Activated CD4-positive, alpha-beta T cell treated with anti-CD3 and anti-CD28 coated beads for 48 hours (primary cell): Measurements from ENCODE around the gene ALB.
"Not testable (repeated sequence)": the region's sequence is repeated elsewhere in the genome, so short reads cannot be mapped to it uniquely, and the experiment has no call there.

Experiments used
- DNase-seq: peaks from one replicate; pipeline ENCODE4 v3.0.0-alpha.2; 2020

Gene ALB

DNA sequence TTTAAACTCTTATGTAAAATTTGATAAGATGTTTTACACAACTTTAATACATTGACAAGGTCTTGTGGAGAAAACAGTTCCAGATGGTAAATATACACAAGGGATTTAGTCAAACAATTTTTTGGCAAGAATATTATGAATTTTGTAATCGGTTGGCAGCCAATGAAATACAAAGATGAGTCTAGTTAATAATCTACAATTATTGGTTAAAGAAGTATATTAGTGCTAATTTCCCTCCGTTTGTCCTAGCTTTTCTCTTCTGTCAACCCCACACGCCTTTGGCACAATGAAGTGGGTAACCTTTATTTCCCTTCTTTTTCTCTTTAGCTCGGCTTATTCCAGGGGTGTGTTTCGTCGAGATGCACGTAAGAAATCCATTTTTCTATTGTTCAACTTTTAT is at the start of gene ALB:
TSS of gene ALB (plus strand) at position 246 of the 400 bp plus-strand sequence. CDS start at position 287, 41 bp downstream.
- no peak for DNase-seq

- not testable (repeated sequence) for DNase-seq
Measured at GRCh38 chr4:73357174-73357573, 46.9 kb upstream of the ALB start.

- not testable (repeated sequence) for DNase-seq
Measured at GRCh38 chr4:73369506-73370199, 34.4 kb upstream of the ALB start.

- no peak for DNase-seq
Measured at GRCh38 chr4:73375328-73375741, 28.8 kb upstream of the ALB start.

DNA sequence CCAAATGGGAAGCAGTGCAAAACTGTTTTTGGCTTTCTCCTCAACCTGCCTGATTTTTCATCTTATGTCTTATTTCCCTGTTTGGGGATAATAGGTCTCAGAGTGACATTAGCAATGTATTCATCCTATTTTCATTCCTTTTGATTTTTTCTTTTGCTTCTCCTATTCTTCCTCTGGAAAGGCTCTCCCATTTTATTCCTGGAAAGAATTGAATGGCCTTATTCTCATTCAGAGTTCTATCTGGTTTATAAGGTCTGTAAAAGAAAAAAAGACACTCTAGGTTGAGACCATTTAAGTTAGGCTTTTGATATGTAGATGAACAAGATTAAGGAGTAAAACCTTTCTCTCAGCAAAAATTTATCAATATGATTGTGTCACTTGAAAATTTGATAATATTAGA is 27.8 kb upstream of the ALB start:
- DNase-seq = no peak

DNA sequence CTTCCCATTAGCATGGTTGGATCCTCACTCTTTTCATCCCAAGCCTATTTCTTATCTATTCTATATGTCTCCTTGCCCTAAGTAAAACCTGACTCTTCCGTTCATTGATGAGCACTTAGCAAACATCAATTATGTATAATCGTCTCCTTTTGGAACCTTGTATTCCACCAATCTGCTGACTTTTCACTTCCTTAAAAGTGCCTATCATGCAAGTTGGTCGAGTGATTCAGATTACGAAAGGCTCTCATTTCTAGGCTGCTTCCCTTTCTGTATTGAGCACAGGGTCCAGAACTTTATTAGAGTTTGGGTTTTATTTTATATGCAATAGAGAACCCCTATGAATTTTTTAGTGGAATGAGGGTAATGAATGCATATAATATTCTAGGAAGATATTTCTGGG is 27.1 kb upstream of the ALB start:
- DNase-seq = no peak

- DNase-seq = no peak
Measured at GRCh38 chr4:73378887-73379286, 25.2 kb upstream of the ALB start.

- DNase-seq = no peak
Measured at GRCh38 chr4:73379946-73380345, 24.1 kb upstream of the ALB start.

DNA sequence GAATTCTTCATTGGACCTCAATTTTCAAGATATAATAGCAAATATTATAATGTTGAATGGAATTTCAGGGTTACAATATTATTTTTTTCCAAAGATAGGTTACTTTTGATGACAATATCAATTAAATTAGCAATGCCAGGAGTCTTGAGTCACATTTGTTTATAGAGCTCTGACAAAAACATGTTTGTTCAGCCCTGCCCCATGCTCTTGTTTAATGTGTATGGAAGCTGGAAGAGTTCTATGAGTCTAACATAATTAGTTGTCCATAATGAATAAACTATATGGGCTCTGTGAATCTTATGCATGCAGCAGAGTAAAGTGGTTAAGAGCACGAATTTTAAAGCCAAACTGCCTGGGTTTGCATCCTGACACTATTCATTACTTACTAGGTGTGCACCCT is 22.9 kb upstream of the ALB start:
- DNase-seq = no peak

DNA sequence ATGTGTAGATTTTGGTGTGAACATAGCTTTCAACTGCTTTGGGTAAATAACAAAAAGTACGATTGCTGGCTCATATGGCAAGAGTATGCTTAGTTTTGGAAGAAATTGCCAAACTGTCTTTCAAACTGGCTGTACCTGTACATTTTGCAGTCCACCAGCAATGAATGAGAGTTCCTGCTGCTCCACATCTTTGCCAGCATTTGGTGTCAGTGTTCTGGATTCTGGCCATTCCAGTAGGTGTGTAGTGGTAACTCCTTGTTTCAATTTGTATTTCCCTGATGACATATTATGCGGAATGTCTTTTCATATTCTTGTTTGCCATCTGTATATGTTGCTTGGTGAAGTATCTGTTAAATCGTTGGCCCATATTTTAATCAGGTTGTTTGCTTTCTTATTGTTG is 20.6 kb upstream of the ALB start:
- DNase-seq = no peak

- DNase-seq = no peak
Measured at GRCh38 chr4:73387552-73387951, 16.5 kb upstream of the ALB start.

- no peak for DNase-seq
Measured at GRCh38 chr4:73388887-73389286, 15.2 kb upstream of the ALB start.

GRCh38 chr4:73389663-73390062 is 14.4 kb upstream of the ALB start:
- not testable (repeated sequence) for DNase-seq

GRCh38 chr4:73391774-73392173 is 12.3 kb upstream of the ALB start:
- DNase-seq = no peak

GRCh38 chr4:73392936-73393335 is 11.2 kb upstream of the ALB start:
- no peak for DNase-seq

- no peak for DNase-seq
Measured at GRCh38 chr4:73396304-73396703, 7.8 kb upstream of the ALB start.

DNA sequence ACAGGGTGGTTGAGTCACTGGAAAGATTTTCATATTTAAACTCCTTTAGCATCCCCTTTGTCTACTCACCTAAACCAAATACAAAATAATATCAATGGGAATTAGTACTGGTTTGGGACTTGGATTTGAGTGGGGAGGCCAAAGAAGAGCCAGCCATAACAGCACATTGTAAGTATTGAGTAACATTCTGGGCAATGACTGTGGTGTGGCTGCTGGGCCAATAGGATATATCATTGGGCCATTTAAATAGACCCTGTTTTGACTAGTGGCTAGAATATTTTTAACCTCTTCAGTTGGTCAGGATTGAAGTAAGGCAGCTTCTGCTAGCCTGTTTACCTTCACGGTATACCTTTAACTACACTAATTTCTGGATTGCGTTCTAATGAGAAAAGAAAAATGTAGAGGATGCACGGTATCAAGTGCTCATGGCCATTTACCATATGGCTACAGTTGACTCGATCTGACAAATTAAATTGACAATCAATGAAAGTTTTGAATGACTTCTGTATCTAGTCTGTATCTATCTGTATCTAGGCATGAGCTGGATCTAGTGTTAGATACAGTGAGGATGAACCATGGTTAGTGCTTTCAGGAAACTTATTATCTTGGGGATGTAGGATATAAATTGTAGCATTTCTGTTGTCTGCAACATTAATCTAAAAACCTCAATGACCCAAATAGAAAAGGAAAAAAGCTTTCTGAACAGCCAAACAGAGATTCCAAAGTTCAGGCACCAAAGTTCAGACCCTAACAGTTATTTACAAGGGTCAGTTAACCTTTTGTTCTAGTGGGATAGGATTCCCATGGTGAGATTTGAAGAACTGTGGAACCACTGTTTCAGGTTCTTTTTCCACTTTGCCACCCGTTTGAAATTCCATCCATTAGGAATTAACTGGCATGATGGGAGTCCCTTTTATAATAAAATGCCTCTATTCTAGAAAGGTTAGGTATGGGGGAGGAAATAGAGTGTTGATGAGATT is 6.8 kb upstream of the ALB start:
- no peak for DNase-seq

- no peak for DNase-seq
Measured at GRCh38 chr4:73401412-73401811, 2.7 kb upstream of the ALB start.

DNA sequence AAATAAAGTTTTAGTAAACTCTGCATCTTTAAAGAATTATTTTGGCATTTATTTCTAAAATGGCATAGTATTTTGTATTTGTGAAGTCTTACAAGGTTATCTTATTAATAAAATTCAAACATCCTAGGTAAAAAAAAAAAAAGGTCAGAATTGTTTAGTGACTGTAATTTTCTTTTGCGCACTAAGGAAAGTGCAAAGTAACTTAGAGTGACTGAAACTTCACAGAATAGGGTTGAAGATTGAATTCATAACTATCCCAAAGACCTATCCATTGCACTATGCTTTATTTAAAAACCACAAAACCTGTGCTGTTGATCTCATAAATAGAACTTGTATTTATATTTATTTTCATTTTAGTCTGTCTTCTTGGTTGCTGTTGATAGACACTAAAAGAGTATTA is 370 bp downstream of the ALB start:
- DNase-seq = no peak

DNA sequence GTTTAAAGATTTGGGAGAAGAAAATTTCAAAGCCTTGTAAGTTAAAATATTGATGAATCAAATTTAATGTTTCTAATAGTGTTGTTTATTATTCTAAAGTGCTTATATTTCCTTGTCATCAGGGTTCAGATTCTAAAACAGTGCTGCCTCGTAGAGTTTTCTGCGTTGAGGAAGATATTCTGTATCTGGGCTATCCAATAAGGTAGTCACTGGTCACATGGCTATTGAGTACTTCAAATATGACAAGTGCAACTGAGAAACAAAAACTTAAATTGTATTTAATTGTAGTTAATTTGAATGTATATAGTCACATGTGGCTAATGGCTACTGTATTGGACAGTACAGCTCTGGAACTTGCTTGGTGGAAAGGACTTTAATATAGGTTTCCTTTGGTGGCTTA is 1.1 kb downstream of the ALB start:
- no peak for DNase-seq

DNA sequence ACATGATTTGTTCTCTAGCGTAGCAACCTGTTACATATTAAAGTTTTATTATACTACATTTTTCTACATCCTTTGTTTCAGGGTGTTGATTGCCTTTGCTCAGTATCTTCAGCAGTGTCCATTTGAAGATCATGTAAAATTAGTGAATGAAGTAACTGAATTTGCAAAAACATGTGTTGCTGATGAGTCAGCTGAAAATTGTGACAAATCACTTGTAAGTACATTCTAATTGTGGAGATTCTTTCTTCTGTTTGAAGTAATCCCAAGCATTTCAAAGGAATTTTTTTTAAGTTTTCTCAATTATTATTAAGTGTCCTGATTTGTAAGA is 2.4 kb downstream of the ALB start:
- no peak for DNase-seq

GRCh38 chr4:73407227-73407673 is 3.2 kb downstream of the ALB start:
- DNase-seq = no peak

GRCh38 chr4:73408181-73408867 is 4.2 kb downstream of the ALB start:
- DNase-seq = no peak
